GM18511 (cell line): ENCODE results near the gene NOC2L.
"Not testable (repeated sequence)": the region's sequence is repeated elsewhere in the genome, so short reads cannot be mapped to it uniquely, and the experiment has no call there.

ENCODE experiments used
- ATAC-seq: cut with Tn5 transposase; IDR thresholded peaks from one replicate; pipeline ENCODE4 v1.9.1; 2021; ENCODE audit warnings: mild to moderate bottlenecking, moderate library complexity; ENCODE audit not compliant: unreplicated experiment

The NOC2L gene

DNA sequence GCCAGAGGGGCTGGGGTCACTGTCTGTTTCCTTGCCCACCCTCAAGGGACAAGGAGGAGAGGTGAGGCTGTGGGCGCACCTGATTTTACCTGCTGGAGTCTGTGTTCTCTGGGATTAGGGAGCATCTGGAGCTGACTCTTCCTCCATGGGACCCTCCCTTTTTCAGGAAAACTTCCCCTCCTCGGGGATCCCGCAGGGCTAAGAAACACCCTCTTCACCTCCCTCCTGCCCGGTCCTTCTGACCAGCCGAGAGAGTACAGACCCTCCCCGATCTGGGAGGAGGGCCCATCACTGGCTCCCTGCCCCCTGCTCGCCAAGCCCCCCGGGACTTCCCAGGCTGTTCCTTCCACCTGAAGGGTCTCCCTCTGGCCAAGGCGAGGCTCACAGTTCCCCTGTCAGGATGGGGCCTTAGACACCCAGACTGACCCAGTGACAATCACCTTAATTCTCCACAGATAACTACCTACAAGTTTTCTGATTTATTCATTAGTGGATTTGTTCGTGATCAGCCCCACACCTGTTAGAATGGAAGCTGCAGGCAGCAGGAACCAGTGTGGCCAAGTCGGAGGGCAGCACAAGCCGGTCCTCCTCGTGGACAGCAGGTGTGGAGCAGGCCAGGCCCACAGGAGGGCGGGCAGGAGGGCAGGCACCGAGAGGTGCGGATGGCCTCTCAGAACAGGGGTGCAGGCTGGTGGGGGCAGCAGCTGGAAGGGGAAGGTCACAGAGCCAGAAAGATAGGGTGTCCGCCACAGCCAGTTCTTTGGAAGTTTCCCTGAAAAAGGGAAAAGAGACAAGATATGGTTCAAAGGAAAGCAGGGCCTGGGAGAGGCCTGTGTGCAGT is 51.2 kb downstream of the NOC2L start:
- ATAC-seq: no peak

DNA sequence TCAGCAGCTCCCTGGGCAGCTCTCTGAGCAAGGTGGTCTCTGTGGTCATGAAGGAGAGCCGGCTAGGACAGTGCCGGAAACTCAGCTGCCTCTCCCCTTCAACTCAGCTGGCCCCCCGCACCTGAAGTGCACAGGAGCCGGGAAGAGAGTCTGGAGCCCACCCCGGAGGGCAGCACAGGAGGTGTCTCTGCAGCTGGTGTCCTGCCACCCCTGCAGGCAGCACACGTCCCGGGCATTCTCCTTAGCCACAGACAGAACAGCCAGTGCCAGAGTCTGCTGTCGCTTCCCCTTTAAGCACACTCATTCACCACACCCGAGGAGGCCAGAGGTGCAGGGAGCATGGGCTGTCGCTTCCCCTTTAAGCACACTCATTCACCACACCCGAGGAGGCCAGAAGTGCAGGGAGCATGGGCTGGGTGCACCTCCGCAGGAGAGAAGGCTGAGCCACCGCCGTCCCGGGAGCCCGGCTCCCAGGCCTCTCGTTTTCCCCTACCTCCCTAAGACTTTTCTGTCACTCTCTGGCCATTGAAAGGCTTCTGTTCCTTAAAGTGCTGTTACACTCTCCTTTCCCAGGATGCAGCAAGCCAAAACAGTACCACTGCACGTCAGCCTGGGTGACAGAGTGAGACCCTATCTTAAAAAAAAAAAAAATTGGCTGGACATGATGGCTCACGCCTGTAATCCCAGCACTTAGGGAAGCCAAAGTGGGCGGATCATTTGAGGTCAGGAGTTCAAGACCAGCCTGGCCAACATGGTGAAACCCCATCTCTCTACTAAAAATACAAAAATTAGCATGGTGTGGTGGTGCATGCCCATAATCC is 52.2 kb downstream of the NOC2L start:
- ATAC-seq: no peak

DNA sequence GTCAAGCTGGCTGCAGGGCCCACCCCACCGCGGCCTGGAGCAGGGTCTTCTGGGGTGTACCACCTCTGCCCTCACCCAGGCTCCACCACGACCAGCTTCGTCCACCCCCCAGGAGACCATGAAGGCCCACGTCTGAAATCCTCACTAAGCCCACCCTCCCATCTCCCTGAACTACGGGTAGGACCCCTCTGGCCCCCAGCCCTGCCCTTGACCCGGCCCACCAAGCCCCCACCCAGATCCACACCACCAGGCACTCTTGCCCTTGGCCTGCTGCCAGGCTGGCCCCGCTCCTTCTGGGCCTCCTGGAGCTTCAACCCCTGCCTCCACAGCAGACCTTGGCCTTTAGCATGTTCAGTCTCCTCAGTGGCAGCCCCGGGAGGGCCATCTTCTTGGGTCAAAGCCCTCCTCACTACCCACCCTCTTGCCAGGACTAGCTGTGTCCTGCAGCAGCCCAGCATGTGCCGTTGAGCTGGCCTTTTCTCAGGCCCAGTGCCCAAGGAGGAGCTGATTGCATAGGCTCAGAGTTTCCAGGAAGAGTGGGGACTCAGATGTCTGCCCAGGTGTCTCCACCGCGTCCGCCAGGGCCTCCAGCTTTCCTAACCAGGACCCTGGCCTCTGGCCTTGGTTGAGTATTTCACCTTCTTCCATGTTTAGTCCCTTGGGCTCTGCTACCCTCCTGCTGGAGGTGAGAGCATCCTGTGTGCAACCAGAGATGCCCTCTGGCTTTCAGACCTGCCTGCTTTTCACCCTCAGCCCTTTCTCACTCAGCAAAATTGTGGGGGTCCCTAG is 53.1 kb downstream of the NOC2L start:
- no peak for ATAC-seq

DNA sequence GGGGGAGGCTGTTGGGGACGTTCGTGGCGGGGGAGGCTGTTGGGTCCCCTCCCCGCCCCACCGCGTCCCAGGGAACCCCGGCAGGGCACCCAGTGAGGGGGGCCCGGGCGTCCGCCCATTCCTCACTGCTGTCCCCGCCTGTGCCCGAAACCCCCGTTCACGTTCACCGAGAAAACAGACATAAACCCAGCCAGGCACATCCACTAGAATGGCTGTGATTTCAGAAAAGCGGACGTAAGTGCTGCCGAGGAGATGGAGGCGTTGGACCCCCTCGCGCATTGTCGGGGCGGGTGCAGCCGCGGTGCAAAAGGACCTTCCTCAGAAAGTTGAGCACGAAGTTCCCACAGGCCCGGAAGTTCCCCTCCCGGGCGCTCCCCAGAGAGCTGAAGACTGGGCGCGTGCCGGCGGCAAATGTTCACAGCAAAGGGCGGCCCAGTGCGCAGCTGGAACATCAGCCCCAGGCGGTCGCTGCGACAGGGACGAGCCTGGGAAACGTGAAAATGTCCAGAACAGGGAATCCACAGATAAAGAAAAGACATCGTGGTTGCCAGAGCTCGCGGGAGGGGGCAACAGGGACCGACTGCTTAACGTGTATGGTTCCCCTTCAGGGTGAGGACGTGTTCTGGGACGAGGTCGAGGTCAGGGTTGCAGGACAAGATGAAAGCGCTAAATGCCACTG is 53.8 kb downstream of the NOC2L start:
- no peak for ATAC-seq

DNA sequence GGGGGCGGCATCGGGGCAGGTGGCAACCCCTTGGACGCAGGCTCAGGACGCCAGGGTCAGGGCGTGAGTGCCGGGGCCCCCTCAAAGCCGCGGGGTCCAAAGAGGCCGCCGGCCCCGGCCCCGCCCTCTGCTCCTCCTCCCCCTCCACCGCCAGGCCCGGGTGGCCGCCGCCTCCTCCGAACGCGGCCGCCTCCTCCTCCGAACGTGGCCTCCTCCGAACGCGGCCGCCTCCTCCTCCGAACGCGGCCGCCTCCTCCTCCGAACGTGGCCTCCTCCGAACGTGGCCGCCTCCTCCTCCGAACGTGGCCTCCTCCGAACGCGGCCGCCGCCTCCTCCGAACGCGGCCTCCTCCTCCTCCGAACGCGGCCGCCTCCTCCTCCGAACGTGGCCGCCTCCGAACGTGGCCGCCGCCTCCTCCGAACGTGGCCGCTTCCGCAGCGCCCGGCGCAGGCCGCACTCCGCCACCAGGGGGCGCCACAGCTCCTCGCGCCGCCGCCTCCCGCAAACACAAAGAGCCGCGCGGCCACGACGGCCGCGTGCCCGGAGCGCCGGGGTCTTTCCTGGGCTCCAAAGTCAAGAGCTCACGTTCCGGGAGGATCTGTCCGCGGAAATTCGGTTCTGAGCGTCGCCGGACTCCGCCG is 54.6 kb downstream of the NOC2L start:
- ATAC-seq: no peak

DNA sequence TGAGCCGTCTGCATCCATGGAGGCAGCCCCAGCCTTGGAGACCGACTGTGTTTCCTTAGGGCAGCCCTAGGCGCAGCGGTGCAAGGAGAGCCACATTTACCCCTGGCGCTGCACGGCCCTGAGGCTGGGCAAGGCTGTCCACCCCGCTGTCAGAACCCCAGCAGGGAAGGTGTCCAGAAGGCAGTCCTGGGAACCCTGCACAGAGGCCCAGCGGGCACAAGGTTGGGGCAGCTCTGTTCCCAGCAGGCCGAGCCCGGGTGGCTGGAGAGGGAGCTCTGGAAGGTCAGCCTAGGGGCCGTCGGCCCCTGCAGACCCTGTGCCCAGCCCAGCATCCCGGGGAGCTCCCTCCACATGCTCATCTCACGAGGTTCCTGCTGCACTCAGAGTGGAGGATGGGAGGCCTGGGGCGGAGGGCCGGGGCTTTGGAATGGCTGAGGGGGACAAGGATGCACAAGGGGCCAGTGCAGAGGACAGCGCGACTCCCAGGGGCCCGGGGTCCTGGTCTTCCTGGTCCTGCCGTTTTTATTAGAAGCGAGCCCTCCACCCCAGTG is 55.3 kb downstream of the NOC2L start:
- ATAC-seq: no peak

DNA sequence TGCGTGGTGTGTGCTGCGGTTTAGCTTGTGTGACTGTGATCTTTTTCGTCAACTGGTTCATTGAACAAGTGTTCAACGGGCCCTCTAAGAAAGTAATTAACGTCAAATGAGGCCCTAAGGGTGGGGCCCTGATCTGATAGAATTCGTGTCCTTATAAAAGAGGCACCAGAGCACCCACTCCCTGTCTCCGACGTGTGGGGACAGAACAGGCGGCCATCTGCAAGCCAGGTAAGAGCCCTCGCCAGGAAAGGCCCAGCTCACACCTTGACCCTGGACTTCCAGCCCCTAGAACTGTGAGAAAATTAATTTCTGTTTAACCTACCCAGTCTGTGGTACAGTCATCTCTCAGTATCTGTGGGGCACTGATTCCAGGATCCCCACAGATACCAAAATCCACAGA is 55.8 kb downstream of the NOC2L start:
- no peak for ATAC-seq

DNA sequence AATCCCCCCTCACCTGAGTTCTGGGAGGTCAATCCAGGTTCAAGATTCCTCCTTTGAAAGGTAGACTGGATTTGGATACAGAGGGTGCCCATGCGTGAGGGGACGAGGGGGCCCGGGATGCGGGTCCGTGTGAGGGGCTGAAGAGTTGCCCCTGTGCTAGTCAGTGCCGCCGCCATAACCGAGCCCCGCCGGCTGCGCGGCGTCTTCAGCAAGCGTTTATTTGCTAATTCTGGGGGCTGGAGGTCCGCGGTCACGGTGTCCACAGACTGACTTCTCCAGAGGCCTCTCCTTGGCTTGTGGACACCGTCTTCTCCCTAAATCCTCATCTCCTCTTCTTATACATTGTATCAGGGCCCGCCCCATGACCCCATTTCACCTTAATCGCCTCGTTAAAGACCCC is 56.3 kb downstream of the NOC2L start:
- ATAC-seq: no peak

DNA sequence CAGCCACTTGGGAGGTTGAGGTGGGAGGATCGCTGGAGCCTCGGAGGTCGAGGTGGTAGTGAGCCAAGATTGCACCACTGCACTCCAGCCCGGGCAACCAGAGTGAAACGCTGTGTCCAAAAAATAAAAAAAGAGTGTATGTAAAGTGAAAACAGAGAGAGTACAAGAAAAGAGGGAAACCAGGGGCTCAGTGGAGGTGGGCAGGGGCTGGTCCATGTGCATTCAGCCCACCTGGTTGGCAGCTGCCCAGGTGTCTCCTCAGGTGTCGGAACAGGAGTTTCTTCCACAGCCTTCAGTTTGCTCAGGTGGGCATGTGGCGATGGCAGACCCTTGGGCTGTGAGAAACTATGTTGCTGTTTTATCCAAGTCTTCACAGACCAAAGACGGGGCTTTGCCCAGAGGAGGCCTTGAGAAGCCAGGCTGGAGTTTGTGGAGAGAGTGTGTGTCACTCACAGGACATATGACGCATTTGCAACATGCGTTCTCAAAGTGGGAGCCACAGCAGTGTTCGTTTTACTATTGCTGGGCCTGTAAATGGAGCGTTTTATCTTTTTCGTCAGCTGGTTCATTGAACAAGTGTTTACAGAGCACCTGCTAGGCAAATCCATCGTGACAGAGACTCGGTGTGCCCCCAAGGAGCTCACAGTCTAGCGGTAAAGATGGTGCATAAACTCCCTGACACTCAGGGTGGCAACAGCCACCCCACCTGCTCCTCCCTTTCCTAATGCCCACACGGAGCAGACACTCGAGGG is 57.8 kb downstream of the NOC2L start:
- no peak for ATAC-seq

DNA sequence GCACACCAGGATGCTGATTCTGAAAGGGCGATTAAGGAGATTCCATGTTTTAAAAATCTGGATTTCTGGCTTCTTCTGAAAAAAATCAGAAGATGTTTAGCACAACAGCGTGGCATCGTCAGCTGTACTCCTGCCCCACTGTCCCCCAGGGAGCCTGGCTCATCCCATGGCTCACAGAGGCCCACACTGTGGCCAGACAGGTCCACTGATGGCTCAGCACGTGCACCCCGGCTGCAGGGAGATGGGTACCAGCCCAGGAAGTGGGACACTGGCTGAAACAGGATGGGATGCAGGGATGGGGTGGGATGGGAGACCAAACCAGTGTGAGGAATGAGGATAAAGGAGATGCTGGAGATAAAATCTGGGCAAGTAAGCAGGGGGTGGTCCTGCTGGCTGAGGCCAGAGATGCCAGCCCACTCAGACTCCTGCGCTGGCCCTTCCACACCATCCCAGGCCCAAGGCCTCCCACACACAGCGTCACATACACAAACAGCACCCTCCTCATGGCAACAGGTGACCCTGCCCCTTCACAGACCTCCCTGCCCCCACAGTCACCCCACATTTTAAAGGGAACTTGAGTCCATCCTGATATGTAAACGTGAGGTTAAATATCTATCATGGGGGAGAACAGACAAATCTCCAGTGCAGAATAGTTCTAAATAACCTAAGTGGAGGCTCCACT is 59.3 kb downstream of the NOC2L start:
- ATAC-seq: no peak

DNA sequence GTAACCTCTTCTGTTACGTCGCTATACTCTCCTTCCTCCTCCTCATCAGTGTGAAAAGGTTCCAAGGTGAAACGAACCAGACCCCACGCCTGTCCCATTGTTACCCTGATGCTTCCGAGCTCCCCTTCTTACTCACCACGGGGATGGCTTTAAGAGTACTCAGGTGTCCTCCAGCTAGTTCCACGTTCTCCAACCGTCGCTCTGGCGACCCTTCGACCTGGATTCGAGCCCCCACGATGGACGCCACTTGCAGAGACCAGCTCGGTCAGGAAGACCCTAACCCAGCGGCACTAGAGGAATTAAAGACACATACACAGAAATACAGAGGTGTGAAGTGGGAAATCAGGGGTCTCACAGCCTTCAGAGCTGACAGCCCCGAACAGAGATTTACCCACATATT is 61.1 kb downstream of the NOC2L start:
- not testable (repeated sequence) for ATAC-seq

DNA sequence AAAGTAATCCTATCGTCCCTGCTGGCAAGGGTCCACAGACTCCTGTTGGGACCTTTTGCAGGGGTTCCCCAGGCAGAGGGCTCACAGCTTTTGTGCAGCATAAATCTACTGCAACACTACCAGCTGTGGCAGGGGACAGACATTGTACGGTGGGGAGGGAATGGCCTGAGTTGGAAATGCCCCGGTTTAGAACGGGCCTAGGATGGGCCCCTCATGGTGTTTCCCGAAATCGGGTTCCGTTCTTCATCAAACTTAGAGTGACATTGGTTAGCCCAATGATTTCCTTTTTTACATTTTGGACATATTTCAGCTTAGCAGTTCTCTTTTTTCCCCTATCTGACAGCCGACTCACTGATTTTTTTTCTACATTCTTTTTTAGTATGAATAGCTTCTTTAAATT is 61.8 kb downstream of the NOC2L start:
- ATAC-seq: no peak
